Spinal cord (tissue), 10 donors: ENCODE data around the gene TBC1D10A. TPM values are rescaled to one million over a fixed set of nuclear protein-coding genes. Genes with fewer than 3 reads are reported as not detected.
A peak's percentile ranks its signal among the peaks of the same experiment; 100 is the strongest.

ENCODE experiments used
- DNase-seq, 6 donors: peaks; one replicate each; pipeline versions ENCODE4 v3.0.0 to v3.0.0-alpha.2; 2013 to 2015; ENCODE audit warnings: low spot score in 6 of 6, low read depth in 4 of 6
- H3K27ac ChIP-seq: one replicate; pipeline ENCODE4 v1.5.1; 2013; ENCODE audit warnings: low read depth, low read length, control low read depth
- H3K27me3 ChIP-seq: one replicate; pipeline ENCODE4 v1.6.1; 2013; ENCODE audit warnings: low read length; ENCODE audit not compliant: control insufficient read depth, insufficient read depth
- H3K36me3 ChIP-seq: one replicate; pipeline ENCODE4 v1.6.1; 2013; ENCODE audit warnings: low read length; ENCODE audit not compliant: control insufficient read depth, insufficient read depth
- H3K4me1 ChIP-seq: one replicate; pipeline ENCODE4 v1.6.1; 2013; ENCODE audit warnings: low read length; ENCODE audit not compliant: control insufficient read depth, insufficient read depth
- H3K4me3 ChIP-seq: one replicate; pipeline ENCODE4 v1.5.1; 2013; ENCODE audit warnings: low read depth, low read length, control low read depth
- H3K9me3 ChIP-seq: one replicate; pipeline ENCODE4 v1.6.1; 2013; ENCODE audit warnings: low read length; ENCODE audit not compliant: control insufficient read depth, insufficient read depth
- WGBS: methylation state at CpG from one replicate; pipeline ENCODE4 v1.1.5; 2013; ENCODE audit warnings: missing lambda C conversion rate; ENCODE audit not compliant: insufficient coverage; 5-methylcytosine and 5-hydroxymethylcytosine counted together
- polyA plus RNA-seq, 2 donors: library from polyadenylated mRNA; unstranded; fragments of 120-200 nt; gene quantifications; one replicate each; pipeline ENCODE4 v1.2.1, GENCODE V29; 2013; ENCODE audit not compliant: insufficient read length in 2 of 2
- total RNA-seq, 2 donors: library from RNA; depleted of rRNA in 1 of 2; stranded (reverse); fragments of 120-200 nt in 1 of 2; fragments of >200 nt in 1 of 2; gene quantifications; one replicate each; pipeline versions ENCODE4 v1.2.3 to v1.2.4, GENCODE V29; 2013 to 2014
- donor health status: healthy.

TBC1D10A gene
- total and polyA plus RNA-seq, 4 donors: 9.1 to 24.5 (median 17.2) TPM

GRCh38 chr22:30245985-30246813, 80.5 kb downstream of the TBC1D10A start, which contains the start of gene LIF:
LIF (minus strand) TSS chr22:30246759; CDS start chr22:30246695, 64 bp downstream.
- Histone ChIP-seq H3K4me1 (peaks cover 24% of the 10 kb centered on the region), H3K9me3 (no peaks in the 10 kb centered on the region), H3K4me3 (peak within 1 kb of the TSS; percentile 54), H3K27ac (no peak within 1 kb of the TSS), H3K27me3 (peaks cover 35% of the 10 kb centered on the region), H3K36me3 (no peaks in the 10 kb centered on the region)
- WGBS: under 1% methylated on average over 64 of the region's 64 CpGs
- peak in 2 of 6 donors; percentile 37 to 70 for DNase-seq

DNA sequence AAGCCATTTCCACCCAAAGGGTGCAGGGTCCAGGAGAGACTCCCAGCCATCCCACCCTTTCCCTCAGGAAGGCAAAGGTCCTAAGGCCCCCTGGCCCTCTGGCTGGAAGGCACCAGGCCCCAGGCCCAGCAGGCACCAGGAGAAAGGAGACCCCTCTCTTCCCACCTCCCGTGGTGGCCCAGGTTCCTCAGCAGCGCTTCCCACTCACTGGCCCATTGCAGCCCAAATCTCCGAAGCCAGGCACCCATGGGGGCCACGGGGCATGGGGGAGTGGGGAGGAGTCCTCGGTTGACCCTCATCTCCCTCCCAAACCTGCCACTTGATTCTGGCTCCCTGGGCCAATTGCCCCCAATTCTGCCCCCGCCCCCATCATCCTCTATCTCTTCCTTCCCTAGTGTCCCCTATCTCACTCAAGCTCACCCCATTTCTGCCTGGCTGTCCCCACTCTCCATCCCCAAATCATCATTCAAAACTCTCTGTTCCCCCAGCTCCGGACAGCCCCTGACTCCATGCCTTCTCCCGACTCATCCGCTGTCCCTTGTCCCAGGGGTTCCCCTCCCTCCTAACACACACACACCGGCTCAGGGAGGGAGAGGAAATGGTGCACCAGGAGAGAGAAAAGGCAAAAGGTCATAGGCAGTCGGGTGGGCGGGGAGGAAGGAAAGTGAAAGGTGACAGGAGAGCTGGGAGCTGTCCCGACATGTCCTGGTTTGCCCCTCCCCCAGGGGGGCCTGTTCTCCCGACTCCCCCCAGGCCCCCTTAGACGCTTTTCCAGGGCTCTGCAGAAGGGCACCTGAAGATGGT, 81.4 kb downstream of the TBC1D10A start:
- peaks cover 24% of the 10 kb centered on the region for H3K4me1 ChIP-seq
- WGBS: 39% methylated on average over 8 of the region's 15 CpGs
- H3K9me3 ChIP-seq: no peaks in the 10 kb centered on the region
- H3K4me3 ChIP-seq: peak overlapping the region; percentile 54
- H3K27me3 ChIP-seq: peaks cover 35% of the 10 kb centered on the region
- H3K36me3 ChIP-seq: no peaks in the 10 kb centered on the region
- no peak for DNase-seq
- H3K27ac ChIP-seq: no peak overlapping the region

DNA sequence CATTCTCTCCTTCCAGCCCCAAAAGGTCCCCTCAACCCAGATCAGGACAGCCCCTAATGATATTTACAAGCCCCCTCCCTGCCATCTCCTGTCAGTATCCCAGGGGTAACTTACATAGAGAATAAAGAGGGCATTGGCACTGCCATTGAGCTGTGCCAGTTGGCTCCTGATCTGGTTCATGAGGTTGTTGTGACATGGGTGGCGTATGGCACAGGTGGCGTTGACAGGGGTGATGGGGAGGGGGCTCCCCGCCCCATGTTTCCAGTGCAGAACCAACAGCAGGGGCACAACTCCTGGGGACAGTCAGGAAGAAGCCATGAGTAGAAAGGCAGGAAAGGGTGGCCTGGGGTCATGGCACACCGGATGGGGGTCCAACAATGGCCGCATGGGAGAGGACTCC, 82.1 kb downstream of the TBC1D10A start:
- DNase-seq: peak in 1 of 6 donors; percentile 57
- Histone ChIP-seq H3K9me3 (no peaks in the 10 kb centered on the region), H3K4me1 (peaks cover 24% of the 10 kb centered on the region), H3K27ac (no peak overlapping the region), H3K27me3 (peaks cover 37% of the 10 kb centered on the region), H3K4me3 (no peak overlapping the region), H3K36me3 (no peaks in the 10 kb centered on the region)
- WGBS: 88% methylated on average over 5 of the region's 5 CpGs

DNA sequence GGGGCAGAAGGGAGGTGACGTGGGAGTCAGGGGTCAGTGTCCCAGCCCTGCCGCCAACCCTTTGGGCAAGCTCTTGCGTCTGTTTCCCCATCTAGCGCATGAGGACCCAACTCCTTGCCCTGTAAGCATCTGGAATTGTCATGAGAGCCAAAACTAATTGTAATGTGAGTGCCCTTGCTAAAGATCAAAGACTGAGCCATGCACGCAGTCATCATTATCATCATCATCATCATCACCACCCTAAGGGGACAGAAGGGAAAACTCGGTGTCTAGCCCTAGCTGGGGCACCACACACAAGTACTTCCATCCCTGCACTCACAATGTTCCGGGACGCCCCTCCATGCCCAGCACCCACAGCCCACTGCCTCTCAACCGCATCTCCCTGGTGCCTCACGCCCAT, 82.7 kb downstream of the TBC1D10A start:
- Histone ChIP-seq H3K27ac (no peak overlapping the region), H3K27me3 (peaks cover 37% of the 10 kb centered on the region), H3K4me3 (no peak overlapping the region), H3K9me3 (no peaks in the 10 kb centered on the region), H3K4me1 (peaks cover 21% of the 10 kb centered on the region), H3K36me3 (no peaks in the 10 kb centered on the region)
- DNase-seq: no peak
- WGBS: 95% methylated on average over 10 of the region's 10 CpGs

DNA sequence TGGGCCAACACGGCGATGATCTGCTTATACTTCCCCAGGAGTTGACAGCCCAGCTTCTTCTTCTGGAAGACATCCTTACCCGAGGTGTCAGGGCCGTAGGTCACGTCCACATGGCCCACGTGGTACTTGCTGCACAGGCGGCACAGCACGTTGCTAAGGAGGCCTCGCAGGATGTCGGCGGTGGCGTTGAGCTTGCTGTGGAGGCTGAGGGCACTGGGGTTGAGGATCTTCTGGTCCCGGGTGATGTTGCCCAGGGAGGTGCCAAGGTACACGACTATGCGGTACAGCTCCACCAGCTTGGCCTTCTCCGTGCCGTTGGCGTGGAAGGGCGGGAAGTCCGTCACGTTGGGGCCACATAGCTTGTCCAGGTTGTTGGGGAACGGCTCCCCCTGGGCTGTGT, 83.1 kb downstream of the TBC1D10A start:
- Histone ChIP-seq H3K9me3 (no peaks in the 10 kb centered on the region), H3K36me3 (no peaks in the 10 kb centered on the region), H3K4me3 (no peak overlapping the region), H3K27ac (no peak overlapping the region), H3K4me1 (peaks cover 17% of the 10 kb centered on the region), H3K27me3 (peaks cover 37% of the 10 kb centered on the region)
- WGBS: 98% methylated on average over 22 of the region's 22 CpGs
- DNase-seq: no peak

Other genes with a start within 250 kb of the TBC1D10A start
- under 1 TPM; 0.11 to 0.59 TPM for gene HORMAD2, start 246.5 kb downstream of the TBC1D10A start, total RNA-seq
- under 1 TPM; 0.15 to 0.86 TPM for gene HORMAD2, start 246.5 kb downstream of the TBC1D10A start, polyA plus RNA-seq
- gene LIF, start 80.2 kb downstream of the TBC1D10A start, total RNA-seq: under 1 TPM; 0.20 to 0.61 TPM
- gene LIF, start 80.2 kb downstream of the TBC1D10A start, polyA plus RNA-seq: under 1 TPM; 0.46 to 0.84 TPM
- gene OSM, start 60.1 kb downstream of the TBC1D10A start, total RNA-seq: 1 to 10 TPM in 1 of 2 donors, under 1 TPM in 1; 0.39 to 1.9 TPM
- gene OSM, start 60.1 kb downstream of the TBC1D10A start, polyA plus RNA-seq: under 1 TPM; 0.62 to 0.68 TPM
- gene CASTOR1, start 37.4 kb downstream of the TBC1D10A start, total RNA-seq: 10 to 100 TPM in 1 of 2 donors, 1 to 10 TPM in 1; 6.6 to 34.9 TPM
- gene CASTOR1, start 37.4 kb downstream of the TBC1D10A start, polyA plus RNA-seq: 10 to 100 TPM; 10.4 to 17.4 TPM
- 10 to 100 TPM; 25.2 to 50.1 TPM for gene SF3A1, start 30.0 kb upstream of the TBC1D10A start, total RNA-seq
- gene SF3A1, start 30.0 kb upstream of the TBC1D10A start, polyA plus RNA-seq: 100 to 1,000 TPM; 139 to 140 TPM
- gene CCDC157, start 30.1 kb upstream of the TBC1D10A start, total RNA-seq: 1 to 10 TPM; 4.2 to 6.0 TPM
- 10 to 100 TPM in 1 of 2 donors, 1 to 10 TPM in 1; 9.6 to 10.1 TPM for gene CCDC157, start 30.1 kb upstream of the TBC1D10A start, polyA plus RNA-seq
- gene RNF215, start 60.5 kb upstream of the TBC1D10A start, total RNA-seq: 10 to 100 TPM; 16.0 to 23.6 TPM
- gene RNF215, start 60.5 kb upstream of the TBC1D10A start, polyA plus RNA-seq: 10 to 100 TPM; 35.0 to 40.5 TPM
- 10 to 100 TPM; 11.2 to 14.7 TPM for gene SEC14L2, start 70.1 kb upstream of the TBC1D10A start, total RNA-seq
- 10 to 100 TPM; 21.0 to 22.3 TPM for gene SEC14L2, start 70.1 kb upstream of the TBC1D10A start, polyA plus RNA-seq
- gene MTFP1, start 98.8 kb upstream of the TBC1D10A start, total RNA-seq: 1 to 10 TPM; 2.1 to 9.5 TPM
- gene MTFP1, start 98.8 kb upstream of the TBC1D10A start, polyA plus RNA-seq: 1 to 10 TPM; 6.3 to 6.5 TPM
- gene SEC14L3, start 145.1 kb upstream of the TBC1D10A start, total RNA-seq: not detected
- gene SEC14L3, start 145.1 kb upstream of the TBC1D10A start, polyA plus RNA-seq: under 1 TPM in 1 of 2 donors, not detected in 1; 0.14 TPM
- gene SEC14L4, start 178.8 kb upstream of the TBC1D10A start, total RNA-seq: under 1 TPM; 0.28 to 0.50 TPM
- under 1 TPM; 0.32 to 0.38 TPM for gene SEC14L4, start 178.8 kb upstream of the TBC1D10A start, polyA plus RNA-seq
- gene SEC14L6, start 219.8 kb upstream of the TBC1D10A start, total RNA-seq: 1 to 10 TPM; 3.1 to 7.9 TPM
- gene SEC14L6, start 219.8 kb upstream of the TBC1D10A start, polyA plus RNA-seq: 1 to 10 TPM; 2.6 to 3.9 TPM
- gene GAL3ST1, start 247.7 kb upstream of the TBC1D10A start, total RNA-seq: 10 to 100 TPM; 10.3 to 12.2 TPM
- gene GAL3ST1, start 247.7 kb upstream of the TBC1D10A start, polyA plus RNA-seq: 10 to 100 TPM; 46.6 to 52.7 TPM